Tibial artery (tissue), 4 donors: ENCODE measurements around the gene P2RY6.

ENCODE experiments used
- DNase-seq, 2 donors: peaks; one replicate each; pipeline ENCODE4 v3.0.0-alpha.2; 2019
- H3K27ac ChIP-seq, 2 donors: fragments of 200-600 bp; sonication (generic) in 1 of 2; 1 replicate in 1 of 2; 2 replicates in 1 of 2; pipeline ENCODE4 v1.5.1; 2018 to 2019; ENCODE audit warnings: mild to moderate bottlenecking in 1 of 2
- H3K27me3 ChIP-seq, 2 donors: fragments of 200-600 bp; sonication (generic) in 1 of 2; one replicate each; pipeline versions ENCODE4 v1.5.1 to v1.6.0; 2016 to 2019
- H3K36me3 ChIP-seq, 3 donors: fragments of 200-600 bp; sonication (generic) in 2 of 3; one replicate each; pipeline ENCODE4 v1.5.1; 2016 to 2019; ENCODE audit warnings: mild to moderate bottlenecking in 2 of 3
- H3K4me1 ChIP-seq, 4 donors: fragments of 200-600 bp; sonication (generic) in 2 of 4; 1 replicate in 3 of 4; 2 replicates in 1 of 4; pipeline ENCODE4 v1.5.1; 2016 to 2019
- H3K4me3 ChIP-seq, 2 donors: fragments of 200-600 bp; sonication (generic) in 1 of 2; 1 replicate in 1 of 2; 2 replicates in 1 of 2; pipeline ENCODE4 v1.5.1; 2018 to 2019; ENCODE audit warnings: mild to moderate bottlenecking in 2 of 2
- H3K9me3 ChIP-seq, 3 donors: fragments of 200-600 bp; sonication (generic) in 1 of 3; one replicate each; pipeline ENCODE4 v1.5.1; 2016 to 2019
- CTCF ChIP-seq, 2 experiments: fragments of 200-600 bp in 1 of 2; fragments of 450-650 bp in 1 of 2; IDR thresholded peaks; one replicate each; pipeline ENCODE4 v1.5.1; 2017 to 2019; ENCODE audit warnings: antibody characterized with exemption in 2 of 2, mild to moderate bottlenecking in 1 of 2, moderate library complexity in 1 of 2
- intact Hi-C: fragments of 100-400 bp; cut with DNase I; formaldehyde crosslinking; loops from one replicate; pipeline ENCODE4 v1.15.0; 2023; ENCODE audit warnings: low total_unique reads

The P2RY6 gene

GRCh38 chr11:73333640-73334383 lies 61.7 kb downstream of the P2RY6 start:
- DNase-seq = no peak
- intact Hi-C loops = loop anchor here (2.0 kb wide), 1 partner anchor 27 kb away; no protein-coding TSS in a partner anchor
- TF ChIP-seq CTCF (IDR thresholded peaks at IDR 0.05) = no peak
- peaks cover 0 to 6% (median 0%) of the 10 kb centered on the region in 3 donors for H3K36me3 ChIP-seq
- no peaks in the 10 kb centered on the region for H3K9me3 ChIP-seq
- peak overlapping the region in 1 of 2 donors; percentile 5 for H3K4me3 ChIP-seq
- H3K4me1 ChIP-seq = peaks cover 13 to 97% (median 79%) of the 10 kb centered on the region in 4 donors
- peak overlapping the region; percentile 80 to 86 for H3K27ac ChIP-seq
- H3K27me3 ChIP-seq = no peaks in the 10 kb centered on the region

GRCh38 chr11:73334384-73335203 lies 62.5 kb downstream of the P2RY6 start:
- H3K4me3 ChIP-seq = peak overlapping the region; percentile 0 to 5
- DNase-seq = peak; percentile 89 to 92
- no peaks in the 10 kb centered on the region for H3K27me3 ChIP-seq
- H3K9me3 ChIP-seq = no peaks in the 10 kb centered on the region
- intact Hi-C loops = loop anchor here (2.0 to 5.0 kb wide), 2 partner anchors 28 to 37 kb away; no protein-coding TSS in a partner anchor
- TF ChIP-seq CTCF (IDR thresholded peaks at IDR 0.05) = no peak
- H3K36me3 ChIP-seq = peaks cover 0 to 6% (median 0%) of the 10 kb centered on the region in 3 donors
- H3K4me1 ChIP-seq = peaks cover 13 to 99% (median 80%) of the 10 kb centered on the region in 4 donors
- peak overlapping the region; percentile 80 to 86 for H3K27ac ChIP-seq

- Histone ChIP-seq H3K9me3 (no peaks in the 10 kb centered on the region), H3K27me3 (no peaks in the 10 kb centered on the region), H3K27ac (peak overlapping the region; percentile 80 to 86), H3K4me3 (peak overlapping the region; percentile 0 to 5), H3K36me3 (peaks cover 0 to 6% (median 0%) of the 10 kb centered on the region in 3 donors), H3K4me1 (peaks cover 10 to 99% (median 79%) of the 10 kb centered on the region in 4 donors)
- peak; percentile 94 to 99 for TF ChIP-seq CTCF (IDR thresholded peaks at IDR 0.05)
- DNase-seq = peak; percentile 85 to 89
- intact Hi-C loops = loop anchor here (2.0 to 5.0 kb wide), 2 partner anchors 29 to 38 kb away; no protein-coding TSS in a partner anchor
Measured at GRCh38 chr11:73335204-73335923, 63.2 kb downstream of the P2RY6 start.

- Histone ChIP-seq H3K9me3 (no peaks in the 10 kb centered on the region), H3K36me3 (peaks cover 0 to 6% (median 0%) of the 10 kb centered on the region in 3 donors), H3K27ac (peak overlapping the region; percentile 37 to 52), H3K4me3 (no peak overlapping the region), H3K27me3 (no peaks in the 10 kb centered on the region), H3K4me1 (peaks cover 0 to 99% (median 74%) of the 10 kb centered on the region in 4 donors)
- DNase-seq = no peak
- TF ChIP-seq CTCF (IDR thresholded peaks at IDR 0.05) = no peak
- intact Hi-C loops = loop anchor here (5.0 kb wide), 1 partner anchor 41 kb away; no protein-coding TSS in a partner anchor
Measured at GRCh38 chr11:73337846-73338245, 65.7 kb downstream of the P2RY6 start.

- H3K27me3 ChIP-seq = no peaks in the 10 kb centered on the region
- no peak for TF ChIP-seq CTCF (IDR thresholded peaks at IDR 0.05)
- no peaks in the 10 kb centered on the region for H3K9me3 ChIP-seq
- H3K36me3 ChIP-seq = peaks cover 0 to 6% (median 0%) of the 10 kb centered on the region in 3 donors
- peak overlapping the region; percentile 37 to 52 for H3K27ac ChIP-seq
- H3K4me3 ChIP-seq = no peak overlapping the region
- H3K4me1 ChIP-seq = peaks cover 0 to 99% (median 74%) of the 10 kb centered on the region in 4 donors
- intact Hi-C loops = loop anchor here (5.0 kb wide), 1 partner anchor 41 kb away; no protein-coding TSS in a partner anchor
- no peak for DNase-seq
Measured at GRCh38 chr11:73338279-73338678, 66.1 kb downstream of the P2RY6 start.
